ENCODE data around the gene MTHFD1. TPM values are rescaled to one million over a fixed set of nuclear protein-coding genes. Genes with fewer than 3 reads are reported as not detected.

The MTHFD1 gene
- total and polyA plus RNA-seq, 2 of the 4 experiments (the other 2 are of a cell fraction) = 32.2 to 64.9 TPM

- no peak for TF ChIP-seq RFX5 (IDR thresholded peaks at IDR 0.05; ENCODE audit: low read depth, low read length)
Observed at GRCh38 chr14:64509036-64509435, 120.9 kb downstream of the MTHFD1 start (continued).

Small RNAs within 50 kb of the gene (microRNA-seq; reads per million reads assigned to microRNA genes)
- gene AL161756.2 (ENCODE audit: insufficient read depth, insufficient read length) = not detected

Small RNAs within 50 kb of the gene (small RNA-seq; reads per million reads assigned to genes)
- gene AL161756.2 = 0 reads per million in 5 experiments

Other genes with a start within 250 kb of the MTHFD1 start
- under 0.01 TPM in 2 replicates for gene ESR2, start 94.0 kb upstream of the MTHFD1 start, total RNA-seq (2012; rRNA removed)
- 0.03 TPM in 1 of 2 replicates, not detected in the other for gene ESR2, start 94.0 kb upstream of the MTHFD1 start, polyA plus RNA-seq (2012; rRNA removed)
- 0.72 and 1.4 TPM in 2 replicates for gene AKAP5, start 77.1 kb downstream of the MTHFD1 start, total RNA-seq (2012; rRNA removed)
- gene AKAP5, start 77.1 kb downstream of the MTHFD1 start, polyA plus RNA-seq (2012; rRNA removed) = 0.14 and 0.21 TPM in 2 replicates
- 4.2 and 6.6 TPM in 2 replicates for gene ZBTB25, start 115.5 kb downstream of the MTHFD1 start, total RNA-seq (2012; rRNA removed)
- gene ZBTB25, start 115.5 kb downstream of the MTHFD1 start, polyA plus RNA-seq (2012; rRNA removed) = 4.2 and 4.4 TPM in 2 replicates
- 37.3 and 63.0 TPM in 2 replicates for gene ZBTB1, start 116.4 kb downstream of the MTHFD1 start, total RNA-seq (2012; rRNA removed)
- 13.6 and 19.0 TPM in 2 replicates for gene ZBTB1, start 116.4 kb downstream of the MTHFD1 start, polyA plus RNA-seq (2012; rRNA removed)
- gene HSPA2, start 152.4 kb downstream of the MTHFD1 start, total RNA-seq (2012; rRNA removed) = 18.9 and 19.7 TPM in 2 replicates
- gene HSPA2, start 152.4 kb downstream of the MTHFD1 start, polyA plus RNA-seq (2012; rRNA removed) = 18.4 and 20.0 TPM in 2 replicates
- gene PPP1R36, start 161.6 kb downstream of the MTHFD1 start, total RNA-seq (2012; rRNA removed) = 0.28 and 0.54 TPM in 2 replicates
- 0.15 and 0.19 TPM in 2 replicates for gene PPP1R36, start 161.6 kb downstream of the MTHFD1 start, polyA plus RNA-seq (2012; rRNA removed)

Measured in IMR-90 (cell line).